ENCODE measurements around the gene FTCD.

- TF ChIP-seq, protein P1, sequence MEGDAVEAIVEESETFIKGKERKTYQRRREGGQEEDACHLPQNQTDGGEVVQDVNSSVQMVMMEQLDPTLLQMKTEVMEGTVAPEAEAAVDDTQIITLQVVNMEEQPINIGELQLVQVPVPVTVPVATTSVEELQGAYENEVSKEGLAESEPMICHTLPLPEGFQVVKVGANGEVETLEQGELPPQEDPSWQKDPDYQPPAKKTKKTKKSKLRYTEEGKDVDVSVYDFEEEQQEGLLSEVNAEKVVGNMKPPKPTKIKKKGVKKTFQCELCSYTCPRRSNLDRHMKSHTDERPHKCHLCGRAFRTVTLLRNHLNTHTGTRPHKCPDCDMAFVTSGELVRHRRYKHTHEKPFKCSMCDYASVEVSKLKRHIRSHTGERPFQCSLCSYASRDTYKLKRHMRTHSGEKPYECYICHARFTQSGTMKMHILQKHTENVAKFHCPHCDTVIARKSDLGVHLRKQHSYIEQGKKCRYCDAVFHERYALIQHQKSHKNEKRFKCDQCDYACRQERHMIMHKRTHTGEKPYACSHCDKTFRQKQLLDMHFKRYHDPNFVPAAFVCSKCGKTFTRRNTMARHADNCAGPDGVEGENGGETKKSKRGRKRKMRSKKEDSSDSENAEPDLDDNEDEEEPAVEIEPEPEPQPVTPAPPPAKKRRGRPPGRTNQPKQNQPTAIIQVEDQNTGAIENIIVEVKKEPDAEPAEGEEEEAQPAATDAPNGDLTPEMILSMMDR (conservative IDR thresholded peaks at IDR 0.05; ENCODE audit: low read length) = no peak
- TF ChIP-seq EZH2phosphoT487 (IDR thresholded peaks at IDR 0.05; ENCODE audit: borderline replicate concordance, low read depth, low read length) = no peak
Observed at GRCh38 chr21:46199436-46200373, 44.3 kb upstream of the FTCD start.
